K562 (cell line): ENCODE results near the gene NCAM2. TPM values are rescaled to one million over a fixed set of nuclear protein-coding genes. Genes with fewer than 3 reads are reported as not detected.

Experiments used
- ATAC-seq: fragments of 200-7000 bp; cut with Tn5 transposase; 3 replicates; pipeline ENCODE4 v1.9.1; 2020; ENCODE audit warnings: moderate library complexity
- BruUV-seq: library from RNA; stranded (reverse); fragments of 400-500 nt; replicated peaks from 2 replicates; lab custom pipeline; 2021; lab: Mats Ljungman, UMichigan
- CTCF ChIA-PET: fragments of 300-600 bp; formaldehyde crosslinking; extraction: SDS; loops from one replicate; lab custom pipeline; 2021; ENCODE audit warnings: low intra/inter-chr PET ratio; lab: Yijun Ruan, JAX
- POLR2A ChIA-PET: fragments of 300-600, 350-650 bp; sonication (Branson Sonifier 250); formaldehyde crosslinking; extraction: SDS; loops from one replicate; lab custom pipeline; 2021; ENCODE audit warnings: antibody characterized with exemption, inconsistent platforms; lab: Yijun Ruan, JAX
- DNase-seq, 4 experiments: peaks; one replicate each; pipeline versions ENCODE4 v3.0.0 to v3.0.0-alpha.2; 2011 to 2018; ENCODE audit warnings: low spot score in 3 of 4, mixed read lengths in 3 of 4; ENCODE audit errors: extremely low read depth in 1 of 4
- FAIRE-seq: peaks from 2 replicates; lab custom pipeline; 2011; peaks lifted over from hg19 to GRCh38; lab: Jason Lieb, UNC
- H2AFZ ChIP-seq: 2 replicates; pipeline ENCODE4 v1.6.0; 2011; ENCODE audit warnings: low read depth, low read length, control low read depth, inconsistent platforms
- H3K27ac ChIP-seq: fragments of 200-600 bp; 3 replicates; pipeline ENCODE4 v1.8.0; 2011; ENCODE audit warnings: low read depth, mild to moderate bottlenecking, control low read depth, inconsistent platforms, low read length, moderate library complexity, mixed read lengths; ENCODE audit errors: extremely low read depth
- H3K27me3 ChIP-seq, 2 experiments: fragments of 300-600 bp in 1 of 2; 2 replicates in 1 of 2; 3 replicates in 1 of 2; pipeline versions ENCODE4 v1.6.0 to v1.8.0; 2011; ENCODE audit warnings: inconsistent platforms in 2 of 2, low read length in 2 of 2, mild to moderate bottlenecking in 1 of 2, mixed read lengths in 1 of 2, moderate library complexity in 1 of 2; ENCODE audit not compliant: control insufficient read depth in 2 of 2, insufficient read depth in 2 of 2
- H3K36me3 ChIP-seq: fragments of 300-600 bp; 3 replicates; pipeline ENCODE4 v1.8.0; 2011; ENCODE audit warnings: mild to moderate bottlenecking, low read length, inconsistent platforms; ENCODE audit not compliant: control insufficient read depth, insufficient read depth
- H3K4me1 ChIP-seq, 2 experiments: fragments of 200-600 bp in 1 of 2; replicated peaks in 1 of 2; 2 replicates in 1 of 2; 3 replicates in 1 of 2; pipeline versions ENCODE4 v1.5.1 to v1.8.0; 2011; ENCODE audit warnings: inconsistent platforms in 2 of 2, low read length in 2 of 2, mild to moderate bottlenecking in 1 of 2, mixed read lengths in 1 of 2, moderate library complexity in 1 of 2; ENCODE audit not compliant: control insufficient read depth in 2 of 2, insufficient read depth in 2 of 2
- H3K4me2 ChIP-seq: 2 replicates; pipeline ENCODE4 v1.6.1; 2011; ENCODE audit warnings: low read length, control low read depth, inconsistent platforms, mixed read lengths; ENCODE audit not compliant: insufficient read depth
- H3K4me3 ChIP-seq: fragments of 200-600 bp; sonication (generic), shearing (Covaris generic); 2 replicates; pipeline ENCODE4 v1.5.1; 2016; ENCODE audit warnings: control low read depth, inconsistent platforms
- H3K79me2 ChIP-seq: fragments of 200-600 bp; 3 replicates; pipeline ENCODE4 v1.8.0; 2011; ENCODE audit warnings: low read length, inconsistent platforms; ENCODE audit not compliant: control insufficient read depth, insufficient read depth
- H3K9ac ChIP-seq, 2 experiments: 2 replicates each; pipeline versions ENCODE4 v1.6.0 to v1.6.1; 2011; ENCODE audit warnings: low read depth in 2 of 2, low read length in 2 of 2, control low read depth in 1 of 2, inconsistent platforms in 1 of 2, mild to moderate bottlenecking in 1 of 2, mixed read lengths in 1 of 2; ENCODE audit not compliant: insufficient read depth in 1 of 2
- H3K9me1 ChIP-seq: one replicate; pipeline ENCODE4 v1.6.0; 2011; ENCODE audit warnings: inconsistent platforms, mild to moderate bottlenecking, low read length, moderate library complexity; ENCODE audit not compliant: control insufficient read depth, insufficient read depth
- H3K9me3 ChIP-seq: replicated peaks from 2 replicates; pipeline ENCODE4 v1.5.1; 2011; ENCODE audit warnings: low read depth, low read length, inconsistent platforms; ENCODE audit not compliant: control insufficient read depth, insufficient read depth
- H4K20me1 ChIP-seq: replicated peaks from 2 replicates; pipeline ENCODE4 v1.6.1; 2011; ENCODE audit warnings: low read length, inconsistent platforms, mixed read lengths; ENCODE audit not compliant: control insufficient read depth, insufficient read depth
- EHMT2 ChIP-seq: fragments of 450-650 bp; IDR thresholded peaks from 2 replicates; pipeline ENCODE4 v1.6.1; 2018; ENCODE audit warnings: antibody characterized with exemption
- HLTF ChIP-seq: fragments of 450-650 bp; IDR thresholded peaks from 2 replicates; pipeline ENCODE4 v1.6.1; 2016
- MCM5 ChIP-seq: fragments of 450-650 bp; IDR thresholded peaks from 2 replicates; pipeline ENCODE4 v1.6.1; 2016; ENCODE audit warnings: low read depth
- MNT ChIP-seq, 2 experiments: fragments of 450-650 bp; conservative IDR thresholded peaks; 2 replicates each; pipeline ENCODE4 v1.6.1; 2017; ENCODE audit warnings: mild to moderate bottlenecking in 2 of 2, moderate library complexity in 2 of 2
- NFIC ChIP-seq: fragments of 450-650 bp; IDR thresholded peaks from 2 replicates; pipeline ENCODE4 v1.6.1; 2017; ENCODE audit warnings: mild to moderate bottlenecking, inconsistent platforms
- RBBP5 ChIP-seq: fragments of 200-600 bp; sonication (generic); IDR thresholded peaks from 2 replicates; pipeline ENCODE4 v1.6.1; 2012; ENCODE audit warnings: borderline replicate concordance, mild to moderate bottlenecking, low read length, control low read depth, inconsistent platforms; ENCODE audit not compliant: insufficient read depth, poor library complexity, severe bottlenecking
- WGBS: fragments of 100-300 bp; shearing (Covaris generic); methylation state at CpG from one replicate; pipeline ENCODE4 v1.1.6; 2016; ENCODE audit warnings: low coverage, mixed read lengths; ENCODE audit not compliant: insufficient coverage; ENCODE audit errors: missing lambda C conversion rate; 5-methylcytosine and 5-hydroxymethylcytosine counted together
- in situ Hi-C: fragments of 300-500 bp; cut with MboI; formaldehyde crosslinking; loops from 4 replicates; pipeline ENCODE4 v1.15.0; 2018; ENCODE audit warnings: inconsistent platforms, mixed read lengths
- intact Hi-C: fragments of 100-400 bp; cut with micrococcal nuclease; formaldehyde crosslinking; loops from 2 replicates; pipeline ENCODE4 v1.14.2; 2022
- polyA plus RNA-seq, 8 experiments: library from polyadenylated mRNA; depleted of rRNA in 4 of 8; stranded (reverse) in 5 of 8; unstranded in 3 of 8; fragments of >200 nt; fragmentation: Nextera tagmentation in 2 of 8; fragmentation: Illumina TruSeq in 1 of 8; extraction: Ambion mirVana in 2 of 8; extraction: Trizol in 1 of 8; gene quantifications; 2 replicates each; pipeline versions ENCODE4 v1.2.1 to v1.2.3, GENCODE V29; 2011 to 2014; ENCODE audit warnings: inconsistent platforms in 1 of 8, missing spikeins in 1 of 8
- total RNA-seq, 7 experiments: library from RNA; depleted of rRNA in 6 of 7; stranded (reverse); fragments of >200 nt in 6 of 7; fragmentation: Illumina TruSeq in 2 of 7; extraction: Trizol in 2 of 7; gene quantifications; 2 replicates each; pipeline versions ENCODE4 v1.2.1 to v1.2.3, GENCODE V29; 2011 to 2021; ENCODE audit warnings: low replicate concordance in 1 of 7

NCAM2 gene
- total and polyA plus RNA-seq, 9 of the 15 experiments (the other 6 are each of a cell fraction or from before 2014, with no cell fraction given) = 14.0 to 58.2 (median 27.8) TPM

GRCh38 chr21:21210552-21210951 lies 212.3 kb downstream of the NCAM2 start (continued):
- TF ChIP-seq RBBP5 (no peak), MCM5 (no peak), MNT (conservative IDR thresholded peaks at IDR 0.05) (0 out of 4 replicates have a peak, but pooled peaks of 1 of the 2 experiments have one; percentile 16), NFIC (peak; percentile 75)

- Histone ChIP-seq H2AFZ (no peak overlapping the region), H3K27ac (no peak overlapping the region), H3K36me3 (peaks cover 36% of the 10 kb centered on the region), H3K4me1 (peaks cover 0 to 10% of the 10 kb centered on the region in 2 experiments; a peak in 3 of 5 replicates), H3K4me2 (no peak overlapping the region), H3K9me3 (no peaks in the 10 kb centered on the region), H4K20me1 (no peaks in the 10 kb centered on the region), H3K4me3 (no peak overlapping the region), H3K79me2 (peaks cover 85% of the 10 kb centered on the region), H3K9ac (no peak overlapping the region), H3K9me1 (no peaks in the 10 kb centered on the region), H3K27me3 (no peaks in the 10 kb centered on the region)
- no peak for FAIRE-seq
- in situ Hi-C loops = no loop called here
- WGBS = 57% methylated on average over 1 of the region's 1 CpG
- no peak for DNase-seq
- intact Hi-C loops = no loop called here
- ATAC-seq = no peak
- BruUV-seq = no TSS peak
- POLR2A ChIA-PET = no interaction called here
- TF ChIP-seq HLTF (no peak), EHMT2 (no peak)
- CTCF ChIA-PET = no interaction called here
Observed at GRCh38 chr21:21213297-21213696, 215.1 kb downstream of the NCAM2 start.
